Upper lobe of right lung (tissue), 1 donor: ENCODE results near the gene MPP2. TPM values are rescaled to one million over a fixed set of nuclear protein-coding genes. Genes with fewer than 3 reads are reported as not detected.

Experiments
- ATAC-seq: fragments of 200-7000 bp; cut with Tn5 transposase; one replicate; pipeline ENCODE4 v1.9.1; 2020; ENCODE audit warnings: mild to moderate bottlenecking, moderate library complexity
- DNase-seq: peaks from one replicate; pipeline ENCODE4 v3.0.0-alpha.2; 2020
- H3K27ac ChIP-seq: fragments of 200-600 bp; one replicate; pipeline ENCODE4 v1.8.0; 2022
- H3K27me3 ChIP-seq: fragments of 200-600 bp; one replicate; pipeline ENCODE4 v1.8.0; 2022; ENCODE audit warnings: mild to moderate bottlenecking
- H3K36me3 ChIP-seq: fragments of 200-600 bp; one replicate; pipeline ENCODE4 v1.8.0; 2022
- H3K4me1 ChIP-seq: fragments of 200-600 bp; one replicate; pipeline ENCODE4 v1.8.0; 2022
- H3K4me3 ChIP-seq: fragments of 200-600 bp; one replicate; pipeline ENCODE4 v1.8.0; 2022; ENCODE audit warnings: mild to moderate bottlenecking
- H3K9me3 ChIP-seq: fragments of 200-600 bp; one replicate; pipeline ENCODE4 v1.8.0; 2022
- intact Hi-C: fragments of 100-400 bp; cut with DNase I; formaldehyde crosslinking; loops from one replicate; pipeline ENCODE4 v1.11.0; 2022
- total RNA-seq: library from RNA; stranded (reverse); fragmentation: NEBNext Ultra II Directional; extraction: Animal tissue kit (Norgen Biotek cat#: 25700); gene quantifications from one replicate; pipeline ENCODE4 v1.2.1, GENCODE V29; 2021
- TF ChIP-seq, protein P1 (sequence below): fragments of 200-600 bp; IDR thresholded peaks from one replicate; pipeline ENCODE4 v1.8.0; 2022; ENCODE audit warnings: antibody characterized with exemption
- donor health status: DM: no; HTN: yes; CAD: no; lungs with severe emphysema.

MPP2 gene
- total RNA-seq, 1 donor from 2014 or later, result 0.49 TPM

DNA sequence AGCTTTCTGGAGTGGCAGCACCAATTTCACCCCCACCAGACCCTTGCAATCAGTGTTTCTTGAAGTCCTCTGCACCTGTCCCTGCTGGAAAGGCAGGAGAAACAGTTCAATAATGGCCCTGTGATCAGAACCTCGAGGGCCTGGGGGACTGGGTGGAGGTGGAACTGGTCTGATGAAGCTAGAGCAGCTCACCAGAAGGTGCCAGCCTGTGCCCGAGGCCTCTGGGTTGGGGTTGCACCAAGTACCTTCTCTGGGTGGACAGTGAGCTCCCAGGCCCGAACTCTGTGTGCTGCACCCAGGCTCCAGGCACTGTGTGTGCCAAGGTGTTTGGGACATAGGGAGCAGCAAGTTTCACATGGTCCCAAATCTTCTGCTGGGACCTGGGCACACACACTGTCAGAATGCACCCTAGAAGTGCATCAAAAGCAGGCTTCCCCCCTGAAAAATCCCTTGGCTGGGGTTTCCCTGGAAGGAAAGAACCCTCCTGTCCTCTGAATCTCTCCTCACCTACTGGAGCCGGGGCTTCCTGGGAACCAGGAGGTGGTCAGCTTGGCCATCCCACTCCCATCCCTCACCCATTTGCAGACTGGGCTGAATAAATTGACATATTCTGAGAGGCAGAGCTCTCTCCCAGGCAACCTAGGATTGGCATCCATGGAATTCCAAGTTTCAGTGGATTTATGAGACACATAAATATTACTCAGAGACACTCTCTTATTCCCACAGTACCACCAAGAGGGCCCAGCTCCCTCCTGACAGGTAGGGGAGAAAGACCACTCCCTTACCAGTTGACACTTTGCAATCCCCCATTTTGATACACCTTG is 43.0 kb downstream of the MPP2 start:
- H3K27me3 ChIP-seq, result no peaks in the 10 kb centered on the region
- no peak overlapping the region for H3K4me3 ChIP-seq
- ATAC-seq (no peak), DNase-seq (no peak)
- no peaks in the 10 kb centered on the region for H3K4me1 ChIP-seq
- H3K36me3 ChIP-seq, result no peaks in the 10 kb centered on the region
- H3K27ac ChIP-seq, result no peak overlapping the region
- intact Hi-C loops, result no loop called here
- no peaks in the 10 kb centered on the region for H3K9me3 ChIP-seq
- TF ChIP-seq, protein P1, sequence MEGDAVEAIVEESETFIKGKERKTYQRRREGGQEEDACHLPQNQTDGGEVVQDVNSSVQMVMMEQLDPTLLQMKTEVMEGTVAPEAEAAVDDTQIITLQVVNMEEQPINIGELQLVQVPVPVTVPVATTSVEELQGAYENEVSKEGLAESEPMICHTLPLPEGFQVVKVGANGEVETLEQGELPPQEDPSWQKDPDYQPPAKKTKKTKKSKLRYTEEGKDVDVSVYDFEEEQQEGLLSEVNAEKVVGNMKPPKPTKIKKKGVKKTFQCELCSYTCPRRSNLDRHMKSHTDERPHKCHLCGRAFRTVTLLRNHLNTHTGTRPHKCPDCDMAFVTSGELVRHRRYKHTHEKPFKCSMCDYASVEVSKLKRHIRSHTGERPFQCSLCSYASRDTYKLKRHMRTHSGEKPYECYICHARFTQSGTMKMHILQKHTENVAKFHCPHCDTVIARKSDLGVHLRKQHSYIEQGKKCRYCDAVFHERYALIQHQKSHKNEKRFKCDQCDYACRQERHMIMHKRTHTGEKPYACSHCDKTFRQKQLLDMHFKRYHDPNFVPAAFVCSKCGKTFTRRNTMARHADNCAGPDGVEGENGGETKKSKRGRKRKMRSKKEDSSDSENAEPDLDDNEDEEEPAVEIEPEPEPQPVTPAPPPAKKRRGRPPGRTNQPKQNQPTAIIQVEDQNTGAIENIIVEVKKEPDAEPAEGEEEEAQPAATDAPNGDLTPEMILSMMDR, result no peak

DNA sequence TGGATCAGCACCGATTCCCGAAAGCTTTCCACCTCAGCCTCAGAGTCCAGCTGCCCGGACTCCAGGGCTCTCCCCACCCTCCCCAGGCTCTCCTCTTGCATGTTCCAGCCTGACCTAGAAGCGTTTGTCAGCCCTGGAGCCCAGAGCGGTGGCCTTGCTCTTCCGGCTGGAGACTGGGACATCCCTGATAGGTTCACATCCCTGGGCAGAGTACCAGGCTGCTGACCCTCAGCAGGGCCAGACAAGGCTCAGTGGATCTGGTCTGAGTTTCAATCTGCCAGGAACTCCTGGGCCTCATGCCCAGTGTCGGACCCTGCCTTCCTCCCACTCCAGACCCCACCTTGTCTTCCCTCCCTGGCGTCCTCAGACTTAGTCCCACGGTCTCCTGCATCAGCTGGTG is 45.4 kb downstream of the MPP2 start:
- no peaks in the 10 kb centered on the region for H3K9me3 ChIP-seq
- no peaks in the 10 kb centered on the region for H3K36me3 ChIP-seq
- no peak overlapping the region for H3K4me3 ChIP-seq
- H3K4me1 ChIP-seq, result peaks cover 5% of the 10 kb centered on the region
- TF ChIP-seq, protein P1, result no peak
- peak; percentile 50 for DNase-seq
- peaks cover 4% of the 10 kb centered on the region for H3K27me3 ChIP-seq
- no peak for ATAC-seq
- H3K27ac ChIP-seq, result no peak overlapping the region
- intact Hi-C loops, result no loop called here

DNA sequence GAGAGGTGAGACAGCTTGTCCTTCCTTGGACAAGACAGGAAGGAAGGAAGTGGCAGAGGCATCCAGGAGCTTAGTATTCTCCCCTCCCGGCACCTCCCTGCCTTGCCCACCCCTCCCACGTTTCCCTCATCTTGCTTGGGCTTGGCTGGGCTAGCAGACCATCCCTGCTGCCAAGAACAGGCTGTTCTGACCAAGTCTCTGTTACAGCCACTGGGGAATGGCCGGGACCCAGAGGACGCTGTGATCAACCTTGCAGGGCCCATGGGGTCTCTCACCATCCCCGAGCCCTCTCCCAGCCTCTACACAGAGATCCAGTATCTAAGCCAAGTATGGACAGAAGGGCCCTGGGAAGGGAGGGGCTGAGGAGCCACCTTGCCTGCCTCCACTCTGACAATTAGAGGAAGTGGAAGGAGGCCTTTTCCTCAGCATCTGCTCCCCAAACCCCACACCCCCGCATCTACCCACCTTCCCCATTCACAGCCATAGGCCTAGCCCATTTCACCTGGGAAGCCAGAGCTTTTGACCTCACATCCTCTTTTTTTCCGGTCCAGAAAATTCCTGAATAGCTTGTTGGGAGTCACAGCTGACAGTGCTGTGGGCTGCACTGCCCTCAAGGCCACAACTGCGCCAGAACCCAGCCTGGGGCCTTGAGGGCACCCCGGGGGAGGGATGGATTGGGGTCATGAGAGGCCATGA is 46.3 kb downstream of the MPP2 start:
- Histone ChIP-seq H3K9me3 (no peaks in the 10 kb centered on the region), H3K4me3 (no peak overlapping the region), H3K27ac (no peak overlapping the region), H3K27me3 (peaks cover 4% of the 10 kb centered on the region), H3K36me3 (no peaks in the 10 kb centered on the region), H3K4me1 (peaks cover 5% of the 10 kb centered on the region)
- DNase-seq (peak; percentile 48), ATAC-seq (no peak)
- TF ChIP-seq, protein P1, result no peak
- intact Hi-C loops, result no loop called here

DNA sequence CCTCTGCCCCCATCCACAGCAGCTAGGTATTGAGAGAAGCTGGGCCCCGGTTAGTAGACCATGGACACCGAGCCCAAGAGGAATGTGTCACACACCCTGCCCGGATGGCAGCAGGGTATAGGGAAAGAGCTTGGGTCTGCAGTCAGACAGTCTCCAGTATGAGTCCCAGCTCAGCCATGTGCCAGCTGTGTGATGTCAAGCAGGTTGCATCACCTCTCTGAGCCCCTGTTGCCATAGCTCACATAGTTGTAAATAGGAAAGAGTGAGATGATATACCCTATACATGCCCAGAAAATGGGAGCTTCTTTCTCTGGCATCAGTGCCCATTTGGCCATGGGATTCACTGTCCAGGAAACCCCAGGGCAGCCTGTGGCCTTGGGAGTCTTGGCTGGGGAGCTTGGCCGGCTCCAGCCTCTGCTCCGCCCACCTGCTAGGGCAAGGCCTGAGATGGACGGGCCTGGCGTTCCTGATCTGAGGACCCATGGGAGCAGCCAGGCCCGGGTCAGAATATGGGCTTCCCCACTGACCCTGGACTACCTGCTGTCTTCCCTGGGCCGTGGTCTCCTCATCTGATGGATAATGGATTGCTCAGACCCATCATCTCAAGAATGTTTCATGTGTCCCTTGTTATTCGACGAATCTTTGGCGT is 47.1 kb downstream of the MPP2 start:
- peak; percentile 60 for DNase-seq
- intact Hi-C loops, result no loop called here
- Histone ChIP-seq H3K27ac (no peak overlapping the region), H3K4me3 (no peak overlapping the region), H3K4me1 (peaks cover 5% of the 10 kb centered on the region), H3K36me3 (no peaks in the 10 kb centered on the region), H3K27me3 (peaks cover 4% of the 10 kb centered on the region), H3K9me3 (no peaks in the 10 kb centered on the region)
- ATAC-seq, result no peak
- TF ChIP-seq, protein P1, result no peak

DNA sequence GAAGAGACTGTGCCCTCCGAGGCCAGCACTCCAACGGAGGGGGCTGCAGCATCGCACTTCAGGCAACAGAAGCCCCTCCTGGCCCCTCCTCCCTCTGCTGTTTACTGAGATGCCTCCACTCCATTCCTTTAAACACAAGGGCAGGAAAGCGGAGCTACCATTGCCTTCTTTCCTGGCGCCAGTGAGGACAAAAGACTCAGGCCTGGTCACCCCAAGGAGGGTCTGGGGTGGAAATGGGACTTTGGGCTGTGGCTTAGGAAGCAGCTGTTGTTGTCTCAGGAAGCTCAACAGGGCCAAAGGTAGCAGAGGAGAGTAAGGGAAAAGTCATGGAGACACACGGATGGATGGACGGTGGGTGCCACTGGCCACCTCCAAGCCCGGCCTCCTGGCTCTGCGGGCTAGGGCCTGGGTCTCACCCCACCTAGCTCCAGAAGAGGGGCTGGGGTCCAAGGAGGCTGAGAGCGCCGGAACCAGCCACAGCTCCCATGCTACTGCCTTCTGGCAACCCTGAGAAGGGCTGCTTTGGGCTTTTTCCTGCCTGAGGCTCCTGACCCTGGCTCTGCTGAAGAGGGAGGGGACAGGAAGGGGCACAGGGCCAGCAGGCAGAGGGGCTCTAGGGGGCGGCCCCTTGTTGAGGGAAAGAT is 49.3 kb downstream of the MPP2 start:
- H3K9me3 ChIP-seq, result no peaks in the 10 kb centered on the region
- H3K27ac ChIP-seq, result no peak overlapping the region
- intact Hi-C loops, result no loop called here
- peaks cover 4% of the 10 kb centered on the region for H3K27me3 ChIP-seq
- ATAC-seq (no peak), DNase-seq (peak; percentile 46)
- H3K4me3 ChIP-seq, result no peak overlapping the region
- no peaks in the 10 kb centered on the region for H3K36me3 ChIP-seq
- TF ChIP-seq, protein P1, result no peak
- H3K4me1 ChIP-seq, result peaks cover 5% of the 10 kb centered on the region
